IMR-90 (cell line): Measurements from ENCODE around the gene NAPA.

ENCODE experiments used
- CEBPB ChIP-seq: IDR thresholded peaks from 2 replicates; pipeline ENCODE4 v1.6.1; 2012; ENCODE audit warnings: low read depth, low read length, improper control_type of control experiment
- FOS ChIP-seq: fragments of 150-350 bp; IDR thresholded peaks from 2 replicates; pipeline ENCODE4 v1.6.1; 2016; ENCODE audit warnings: low read depth, low read length
- MAFK ChIP-seq: IDR thresholded peaks from 2 replicates; pipeline ENCODE4 v1.6.1; 2012; ENCODE audit warnings: low read depth, low read length, improper control_type of control experiment
- MAZ ChIP-seq: IDR thresholded peaks from 2 replicates; pipeline ENCODE4 v1.6.1; 2012; ENCODE audit warnings: low read depth, mild to moderate bottlenecking, low read length, improper control_type of control experiment, moderate library complexity, borderline replicate concordance
- MXI1 ChIP-seq: IDR thresholded peaks from 2 replicates; pipeline ENCODE4 v1.6.1; 2012; ENCODE audit warnings: low read depth, mild to moderate bottlenecking, low read length, moderate library complexity, borderline replicate concordance
- POLR2A ChIP-seq: IDR thresholded peaks from 2 replicates; pipeline ENCODE4 v1.6.1; 2012; ENCODE audit warnings: mild to moderate bottlenecking, low read depth, low read length
- RAD21 ChIP-seq: IDR thresholded peaks from 2 replicates; pipeline ENCODE4 v1.6.1; 2012; ENCODE audit warnings: low read length, improper control_type of control experiment
- RCOR1 ChIP-seq: IDR thresholded peaks from 2 replicates; pipeline ENCODE4 v1.6.1; 2012; ENCODE audit warnings: mild to moderate bottlenecking, low read length, improper control_type of control experiment; ENCODE audit not compliant: insufficient replicate concordance
- RFX5 ChIP-seq: IDR thresholded peaks from 2 replicates; pipeline ENCODE4 v1.8.0; 2012; ENCODE audit warnings: low read depth, mild to moderate bottlenecking, low read length, moderate library complexity
- SMC3 ChIP-seq: fragments of 150-350 bp; IDR thresholded peaks from 2 replicates; pipeline ENCODE4 v1.6.1; 2016; ENCODE audit warnings: low read depth, mild to moderate bottlenecking, antibody characterized with exemption, low read length, moderate library complexity
- TF ChIP-seq, protein P1 (sequence below): conservative IDR thresholded peaks from 2 replicates; pipeline ENCODE4 v1.5.1; 2012; ENCODE audit warnings: mild to moderate bottlenecking, low read depth, low read length, improper control_type of control experiment
- TF ChIP-seq, protein P2 (sequence below): fragments of 150-350 bp; IDR thresholded peaks from 2 replicates; pipeline ENCODE4 v1.6.1; 2017; ENCODE audit warnings: mild to moderate bottlenecking, antibody characterized with exemption, low read length, low read depth

DNA sequence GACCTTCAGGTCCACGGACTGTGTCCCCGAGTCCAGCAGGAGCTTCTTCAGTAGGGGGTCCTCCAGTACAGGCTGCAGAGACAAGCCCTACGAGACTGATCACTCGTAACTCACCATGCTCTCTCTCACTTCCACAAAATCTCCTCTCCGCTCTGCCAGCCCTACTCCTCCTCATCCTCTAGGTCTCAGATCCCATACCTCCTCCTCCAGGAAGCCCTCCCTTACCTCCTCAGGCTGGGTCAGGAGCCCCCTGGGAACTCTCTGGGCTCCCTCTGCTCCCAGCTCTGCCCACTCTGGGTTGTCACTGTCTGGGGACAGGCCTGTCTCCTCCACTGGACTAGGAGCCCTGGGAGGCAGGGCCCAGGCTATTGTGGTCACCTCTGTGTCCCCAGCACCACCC lies 23.9 kb upstream of the NAPA start:
- TF ChIP-seq, protein P1, sequence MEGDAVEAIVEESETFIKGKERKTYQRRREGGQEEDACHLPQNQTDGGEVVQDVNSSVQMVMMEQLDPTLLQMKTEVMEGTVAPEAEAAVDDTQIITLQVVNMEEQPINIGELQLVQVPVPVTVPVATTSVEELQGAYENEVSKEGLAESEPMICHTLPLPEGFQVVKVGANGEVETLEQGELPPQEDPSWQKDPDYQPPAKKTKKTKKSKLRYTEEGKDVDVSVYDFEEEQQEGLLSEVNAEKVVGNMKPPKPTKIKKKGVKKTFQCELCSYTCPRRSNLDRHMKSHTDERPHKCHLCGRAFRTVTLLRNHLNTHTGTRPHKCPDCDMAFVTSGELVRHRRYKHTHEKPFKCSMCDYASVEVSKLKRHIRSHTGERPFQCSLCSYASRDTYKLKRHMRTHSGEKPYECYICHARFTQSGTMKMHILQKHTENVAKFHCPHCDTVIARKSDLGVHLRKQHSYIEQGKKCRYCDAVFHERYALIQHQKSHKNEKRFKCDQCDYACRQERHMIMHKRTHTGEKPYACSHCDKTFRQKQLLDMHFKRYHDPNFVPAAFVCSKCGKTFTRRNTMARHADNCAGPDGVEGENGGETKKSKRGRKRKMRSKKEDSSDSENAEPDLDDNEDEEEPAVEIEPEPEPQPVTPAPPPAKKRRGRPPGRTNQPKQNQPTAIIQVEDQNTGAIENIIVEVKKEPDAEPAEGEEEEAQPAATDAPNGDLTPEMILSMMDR = no peak
- no peak for TF ChIP-seq RCOR1
- TF ChIP-seq RAD21 = no peak
- no peak for TF ChIP-seq SMC3
- TF ChIP-seq MAZ = no peak
- no peak for TF ChIP-seq MAFK
- no peak for TF ChIP-seq POLR2A
- TF ChIP-seq FOS = no peak
- TF ChIP-seq, protein P2, sequence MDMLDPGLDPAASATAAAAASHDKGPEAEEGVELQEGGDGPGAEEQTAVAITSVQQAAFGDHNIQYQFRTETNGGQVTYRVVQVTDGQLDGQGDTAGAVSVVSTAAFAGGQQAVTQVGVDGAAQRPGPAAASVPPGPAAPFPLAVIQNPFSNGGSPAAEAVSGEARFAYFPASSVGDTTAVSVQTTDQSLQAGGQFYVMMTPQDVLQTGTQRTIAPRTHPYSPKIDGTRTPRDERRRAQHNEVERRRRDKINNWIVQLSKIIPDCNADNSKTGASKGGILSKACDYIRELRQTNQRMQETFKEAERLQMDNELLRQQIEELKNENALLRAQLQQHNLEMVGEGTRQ = no peak
- no peak for TF ChIP-seq CEBPB
- TF ChIP-seq MXI1 = no peak
- no peak for TF ChIP-seq RFX5
